Measurements from ENCODE around the gene STXBP6.

Gene STXBP6

DNA sequence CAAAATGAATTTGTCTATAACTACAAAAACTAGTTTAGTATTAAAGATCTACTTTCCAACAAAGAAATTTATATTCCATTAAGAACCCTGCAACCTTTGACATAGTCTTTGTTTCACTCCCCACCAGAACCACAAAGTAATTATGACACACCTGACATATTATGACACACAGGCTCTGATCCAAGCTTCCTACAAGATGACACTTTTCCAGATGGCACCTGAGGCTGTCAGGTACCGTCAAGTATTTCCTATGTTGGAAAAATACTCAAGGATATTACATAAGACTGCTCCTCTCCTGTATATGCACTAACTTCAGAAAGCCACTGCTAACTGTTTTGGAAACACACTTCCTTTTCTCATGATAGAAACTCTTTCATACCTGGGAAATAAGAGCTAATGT is 38.9 kb downstream of the STXBP6 start:
- no peak for DNase-seq

DNA sequence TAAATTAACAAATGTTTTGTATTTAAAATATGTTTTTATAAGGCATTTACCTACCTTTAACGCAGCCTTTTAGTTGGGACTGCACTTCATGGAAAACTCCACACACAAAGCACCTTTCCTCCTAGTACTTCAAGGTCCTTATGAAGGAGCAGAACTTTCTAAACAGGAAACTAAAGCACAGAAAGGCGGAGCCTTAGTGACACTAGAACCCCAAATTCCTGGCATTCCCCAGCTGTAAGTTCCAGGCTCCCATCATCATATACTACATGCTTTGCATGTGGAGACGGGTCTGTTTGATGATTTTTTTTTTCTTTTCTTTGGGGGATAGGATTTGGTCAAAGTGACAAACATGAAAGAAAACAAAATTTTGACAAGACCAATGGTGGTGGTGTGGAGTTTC is 39.5 kb downstream of the STXBP6 start:
- DNase-seq: no peak

- no peak for DNase-seq
Observed at GRCh38 chr14:25009891-25010290, 40.1 kb downstream of the STXBP6 start.

DNA sequence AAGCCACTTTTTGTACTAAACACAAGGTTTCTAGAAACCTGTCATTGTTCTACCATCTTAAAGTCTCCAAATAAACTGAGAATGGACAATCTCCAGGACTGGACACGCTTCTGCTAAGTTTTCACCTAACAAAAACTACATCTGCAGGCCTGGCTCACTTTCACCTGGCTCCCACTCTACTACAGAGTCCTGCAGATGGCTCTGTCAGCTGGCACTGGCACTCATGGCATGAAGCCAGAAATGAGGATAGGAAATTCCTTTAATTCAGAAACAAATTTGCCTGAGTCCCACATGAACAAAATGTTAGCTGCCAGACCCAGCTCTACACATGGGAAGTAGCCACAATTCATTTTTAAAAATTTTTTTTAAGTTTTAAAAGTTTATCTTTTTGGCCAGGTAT is 42.1 kb downstream of the STXBP6 start:
- DNase-seq: no peak

GRCh38 chr14:25006961-25007795 is 42.8 kb downstream of the STXBP6 start:
- no peak for DNase-seq

DNA sequence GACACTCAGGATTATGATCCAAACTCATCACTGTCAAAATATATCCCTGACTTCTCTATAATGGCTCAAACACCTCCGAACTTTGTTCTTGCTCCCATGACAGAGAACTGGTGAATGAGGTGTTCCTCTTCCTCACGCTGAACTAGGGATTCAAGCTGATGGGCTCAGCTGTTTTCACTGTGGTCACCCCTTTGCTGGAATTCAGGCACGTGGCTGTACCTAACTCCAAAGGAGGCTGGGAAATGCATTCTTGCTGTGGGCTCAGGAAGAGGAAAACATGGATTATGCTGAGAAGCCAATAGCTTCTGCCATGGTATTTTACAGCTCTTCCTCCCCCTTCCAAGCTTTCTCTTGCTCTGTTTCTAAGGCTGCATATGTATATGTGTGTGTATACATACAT is 43.9 kb downstream of the STXBP6 start:
- DNase-seq: no peak

GRCh38 chr14:25004389-25004809 is 45.5 kb downstream of the STXBP6 start:
- DNase-seq: no peak

DNA sequence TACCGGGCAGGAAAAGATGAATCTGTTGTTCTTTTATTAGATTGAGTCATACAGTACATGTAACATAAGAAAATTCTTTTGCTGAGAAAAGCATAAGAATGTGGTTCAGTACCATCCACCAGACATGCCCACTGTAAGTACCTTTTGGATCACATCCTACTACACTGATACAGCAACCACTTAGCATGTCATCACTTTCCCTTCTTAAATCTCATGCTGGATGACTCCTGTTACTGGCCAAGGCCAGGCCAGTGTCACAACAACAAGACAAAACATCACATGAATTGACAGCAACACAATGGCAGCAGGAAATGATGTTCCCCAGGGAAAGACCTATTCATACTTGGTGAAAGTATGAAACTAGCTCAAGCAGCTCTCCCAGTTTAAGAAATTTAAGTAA is 46.4 kb downstream of the STXBP6 start:
- no peak for DNase-seq

DNA sequence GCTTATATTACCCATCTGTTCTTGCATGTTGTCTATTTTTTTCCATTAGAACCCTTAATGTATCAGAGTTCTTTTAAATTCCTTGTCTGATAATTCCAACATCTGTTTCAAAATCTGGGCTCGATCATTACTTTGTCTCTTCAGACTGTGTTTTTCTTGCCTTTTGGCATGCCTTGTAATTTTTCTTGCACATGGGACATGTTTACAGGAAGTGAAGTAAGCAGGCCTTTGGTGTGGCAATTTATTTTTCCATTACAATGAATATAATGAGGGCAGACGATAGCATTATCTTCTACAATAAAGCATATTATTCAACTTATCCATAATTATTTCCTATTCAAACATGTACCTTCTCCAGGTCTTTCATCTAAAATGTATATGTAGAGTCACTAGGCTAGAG is 48.3 kb downstream of the STXBP6 start:
- no peak for DNase-seq

- DNase-seq: no peak
Observed at GRCh38 chr14:25001156-25001555, 48.8 kb downstream of the STXBP6 start.

GRCh38 chr14:24999157-24999556 is 50.8 kb downstream of the STXBP6 start:
- no peak for DNase-seq

- no peak for DNase-seq
Observed at GRCh38 chr14:24996930-24997725, 52.8 kb downstream of the STXBP6 start.

- no peak for DNase-seq
Observed at GRCh38 chr14:24995016-24995415, 54.9 kb downstream of the STXBP6 start.

DNA sequence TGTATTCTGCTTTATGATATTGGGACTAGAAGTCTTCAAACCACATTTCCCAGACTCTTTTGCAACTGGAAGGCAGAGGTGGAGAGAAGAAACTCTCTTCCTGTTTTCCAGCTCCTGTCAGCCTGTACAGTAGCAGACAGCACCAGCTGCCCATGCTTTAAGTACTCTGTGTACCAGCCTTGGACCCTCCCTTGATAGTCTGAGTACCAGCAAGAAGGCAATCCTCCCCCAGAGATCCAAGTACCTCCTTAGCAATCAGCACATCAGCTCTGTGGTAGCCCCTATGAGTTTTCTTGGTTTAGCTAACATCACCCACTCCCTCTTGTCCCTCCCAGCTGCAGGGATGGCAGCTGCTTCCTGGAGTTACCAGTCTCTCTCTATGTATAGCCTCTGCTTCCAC is 56.3 kb downstream of the STXBP6 start:
- DNase-seq: no peak

GRCh38 chr14:24992624-24993360 is 57.2 kb downstream of the STXBP6 start:
- no peak for DNase-seq

DNA sequence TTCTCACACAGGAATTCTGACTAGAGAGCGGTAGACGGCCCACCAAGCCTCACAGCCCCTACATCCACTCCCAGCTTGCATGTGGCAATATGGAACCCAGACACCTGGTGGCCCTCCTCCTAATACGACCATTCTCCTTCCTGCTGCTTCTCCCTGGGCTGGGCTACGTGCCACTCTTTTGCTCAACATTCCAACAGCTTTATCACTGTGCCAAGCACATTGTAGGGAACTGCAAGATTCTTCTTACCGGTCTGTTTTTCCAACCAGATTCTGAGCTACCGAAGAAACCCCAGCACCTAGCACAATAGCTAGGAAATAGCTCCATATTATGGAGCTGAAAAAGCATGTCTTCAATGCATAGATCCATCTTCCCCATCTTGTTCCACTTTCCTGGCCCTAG is 58.1 kb downstream of the STXBP6 start:
- DNase-seq: no peak

DNA sequence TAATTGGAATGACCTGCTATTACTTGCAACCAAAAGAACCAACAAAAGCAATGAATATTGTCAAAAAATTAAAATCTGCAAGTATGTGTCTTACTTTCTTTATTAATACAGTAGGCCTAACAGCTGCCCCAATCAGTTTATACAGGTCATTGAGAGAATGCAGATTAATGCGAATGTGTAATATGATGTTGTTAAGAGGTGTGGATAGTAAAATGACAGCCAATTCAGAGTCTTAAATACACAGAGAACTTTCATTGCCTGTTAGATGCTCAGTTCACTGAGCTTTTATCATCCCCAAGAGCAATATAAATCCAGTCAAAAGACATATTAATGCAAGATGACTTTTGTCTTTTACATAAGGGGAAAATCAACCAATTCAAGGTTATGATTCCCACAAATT is 58.7 kb downstream of the STXBP6 start:
- DNase-seq: no peak

DNA sequence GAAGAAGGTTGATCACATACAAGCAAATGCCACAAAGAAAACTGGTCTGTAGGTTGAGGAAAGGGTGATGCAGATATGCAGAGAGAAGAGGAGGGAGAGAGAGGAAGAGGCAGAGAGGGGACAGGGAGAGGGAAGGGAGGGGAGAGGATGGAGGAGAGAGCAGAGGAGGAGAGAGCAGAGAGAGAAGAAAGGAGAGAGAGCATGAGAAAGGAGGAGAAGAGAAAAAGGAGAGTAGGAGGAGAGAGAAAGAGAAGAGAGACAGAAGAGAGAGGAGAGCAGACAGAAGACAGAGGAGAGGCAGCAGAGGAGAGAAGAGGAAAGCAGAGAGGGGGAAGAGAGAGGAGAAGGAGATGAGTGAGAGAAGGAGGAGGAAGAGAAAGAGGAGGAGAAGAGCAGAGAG is 59.2 kb downstream of the STXBP6 start:
- no peak for DNase-seq

GRCh38 chr14:24990050-24990449 is 59.9 kb downstream of the STXBP6 start:
- no peak for DNase-seq

DNA sequence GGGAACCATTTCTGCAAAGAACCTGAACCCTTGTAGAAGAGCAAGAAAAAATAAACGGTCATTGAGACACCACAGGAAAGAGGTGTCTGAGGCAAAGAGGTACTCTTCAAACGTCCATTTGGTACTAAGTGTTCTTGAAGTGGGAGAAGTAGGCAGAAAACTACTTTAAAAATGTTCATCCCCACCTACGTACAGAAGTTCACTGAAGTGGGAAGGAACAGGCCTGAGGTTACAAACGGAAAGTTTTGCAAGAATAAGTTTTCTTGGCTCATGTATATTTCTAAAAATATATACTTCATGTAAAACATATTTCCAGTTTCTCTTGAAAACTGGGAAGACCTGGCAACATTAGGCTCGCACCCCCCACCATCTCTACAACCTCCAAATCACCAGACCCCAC is 61.2 kb downstream of the STXBP6 start:
- no peak for DNase-seq

DNA sequence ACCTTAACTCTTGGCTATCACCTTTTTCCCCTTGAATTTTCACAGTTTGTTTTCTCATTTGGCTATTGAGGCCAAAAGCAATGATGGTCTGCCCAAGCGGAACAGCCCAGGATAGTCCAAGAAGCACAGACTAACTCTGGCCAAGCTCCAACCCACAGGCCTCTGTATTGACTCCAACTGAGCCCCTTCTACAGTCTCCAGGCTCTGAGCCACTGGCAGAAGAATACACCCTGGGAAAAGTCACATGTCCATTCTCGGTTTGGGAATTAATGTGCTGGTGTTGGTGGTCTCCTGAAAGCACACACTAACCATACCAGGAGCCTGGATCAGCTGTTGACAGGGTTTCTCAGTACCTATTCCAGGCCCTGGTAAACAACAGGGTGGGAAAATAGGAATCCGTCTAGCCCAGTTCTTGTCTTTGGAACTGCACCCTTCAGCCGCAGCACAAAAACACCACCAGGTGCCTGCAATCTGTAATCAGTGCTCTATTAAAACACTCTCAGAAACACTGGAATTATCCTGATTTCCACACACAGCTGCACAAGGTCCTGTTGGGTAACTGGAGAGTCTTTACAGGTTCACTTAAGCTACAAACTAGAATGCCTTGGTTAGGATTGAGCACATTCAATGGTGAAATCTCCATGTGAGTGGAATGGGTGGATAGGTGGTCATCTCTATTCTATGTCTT is 63.6 kb downstream of the STXBP6 start:
- DNase-seq: no peak

- DNase-seq: no peak
Observed at GRCh38 chr14:24984846-24985589, 64.9 kb downstream of the STXBP6 start.

Measured in stimulated activated CD4-positive, alpha-beta T cell treated with anti-CD3 and anti-CD28 coated beads, Interleukin-2, amount 100 ng/mL, for 24 hours (primary cell).